ENCODE measurements around the gene PHACTR1. TPM values are rescaled to one million over a fixed set of nuclear protein-coding genes. Genes with fewer than 3 reads are reported as not detected.

The PHACTR1 gene
- total RNA-seq, 1 experiment from 2014 or later: not detected

DNA sequence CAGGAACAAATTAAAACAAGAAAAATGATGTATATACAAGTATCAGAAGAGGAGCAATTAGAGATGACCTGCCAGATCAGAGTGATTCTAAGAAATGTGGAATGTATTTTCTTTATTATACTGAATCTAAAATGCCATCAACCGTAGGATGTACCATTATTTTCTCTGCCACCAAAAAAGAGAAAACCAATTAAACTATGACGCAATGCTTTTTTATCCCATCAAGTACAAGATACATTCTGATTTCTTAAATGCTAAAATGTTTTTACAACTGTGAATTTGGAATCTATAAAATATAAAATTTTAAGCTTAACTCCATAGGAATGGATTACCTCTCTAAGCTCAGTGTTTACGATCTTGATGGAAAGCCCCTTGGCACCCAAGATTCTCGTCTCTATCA lies 85.9 kb downstream of the PHACTR1 start:
- DNase-seq (ENCODE audit: low spot score): no peak

DNA sequence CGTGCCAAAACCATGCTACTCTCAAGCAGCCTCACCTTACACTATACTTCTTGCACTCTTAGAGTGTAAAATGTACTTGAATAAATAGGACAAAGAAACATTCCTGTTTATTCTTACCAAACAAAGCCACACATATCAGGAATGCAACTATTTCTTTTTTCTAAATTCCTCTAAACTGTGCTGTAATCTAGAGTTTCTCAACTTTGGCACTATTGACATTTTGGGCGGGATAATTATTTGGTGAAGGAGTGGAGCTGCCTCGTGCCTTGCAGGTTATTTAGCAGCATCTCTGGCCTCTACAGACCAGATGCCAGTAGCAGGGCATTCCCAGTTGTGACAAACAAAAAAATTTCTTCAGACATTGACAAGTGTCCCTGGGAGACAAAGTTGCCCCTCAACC lies 86.9 kb downstream of the PHACTR1 start:
- DNase-seq (ENCODE audit: low spot score): no peak

DNA sequence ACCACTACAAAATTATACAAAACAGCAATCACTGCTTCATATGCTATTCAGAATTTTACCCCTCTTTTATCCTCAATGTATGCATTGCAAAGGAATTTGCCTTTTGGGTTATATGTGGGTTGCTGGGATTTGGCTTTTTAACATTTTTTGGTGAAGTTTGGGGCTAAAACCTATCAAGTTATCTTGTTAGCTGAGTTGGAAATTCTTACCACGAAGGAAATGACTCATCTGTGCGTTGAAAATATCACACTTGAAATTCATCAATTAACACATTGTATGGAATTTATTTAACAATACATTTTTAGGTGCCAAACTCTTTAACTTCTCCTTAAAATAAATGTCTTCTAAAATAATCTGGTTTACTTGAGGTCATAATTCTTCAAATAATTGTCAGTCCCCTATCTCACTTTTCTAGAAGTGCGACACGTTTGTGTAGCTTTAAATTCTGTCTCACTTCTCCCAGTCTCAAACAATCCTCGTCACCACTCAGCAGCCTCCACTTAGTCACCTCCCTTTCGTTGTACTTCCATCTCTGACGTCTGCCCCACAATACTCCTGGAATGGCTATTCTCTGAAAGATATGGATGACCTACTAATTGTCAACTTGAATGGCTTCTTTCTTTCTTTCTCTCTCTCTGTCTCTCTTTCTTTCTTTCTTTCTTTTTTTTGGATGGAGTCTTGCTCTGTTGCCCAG lies 88.5 kb downstream of the PHACTR1 start:
- no peak for DNase-seq (ENCODE audit: low spot score)

DNA sequence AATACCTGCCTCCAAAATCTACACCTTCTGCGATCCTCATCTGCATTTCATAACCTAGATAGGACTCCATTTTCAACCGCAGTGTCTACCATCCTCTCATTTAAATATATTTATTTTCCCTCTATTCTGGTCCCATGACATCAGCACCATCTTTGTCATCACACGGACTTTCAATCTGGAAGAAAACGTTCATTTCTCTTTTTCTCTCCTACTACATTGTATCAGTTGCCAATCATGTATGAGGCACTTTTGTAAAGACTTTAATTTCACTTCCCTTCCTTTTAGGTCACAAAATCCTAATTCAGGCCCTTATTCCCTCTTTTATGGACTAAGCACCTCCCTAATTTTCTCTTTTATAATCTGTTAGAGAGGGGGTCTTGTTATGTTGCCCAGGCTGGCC lies 89.6 kb downstream of the PHACTR1 start:
- no peak for DNase-seq (ENCODE audit: low spot score)

DNA sequence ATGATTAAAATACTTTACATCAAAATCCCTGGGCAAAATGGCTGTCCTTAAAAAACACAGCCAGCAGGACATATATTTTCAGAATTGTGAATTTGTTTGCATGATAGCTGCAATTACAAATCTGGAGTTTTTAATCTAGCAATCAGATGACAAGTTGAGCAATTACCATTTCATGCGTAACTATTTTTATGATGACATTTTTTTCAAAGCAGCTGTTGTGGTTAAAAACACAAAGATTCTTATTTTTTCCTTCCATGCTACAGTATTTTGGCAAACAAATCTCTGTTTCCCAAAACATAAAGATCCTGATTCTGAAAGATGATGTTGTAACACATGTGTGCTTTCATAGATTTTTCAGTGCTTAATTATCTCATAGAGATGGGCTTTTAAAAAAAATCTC lies 90.2 kb downstream of the PHACTR1 start:
- DNase-seq (ENCODE audit: low spot score): no peak

DNA sequence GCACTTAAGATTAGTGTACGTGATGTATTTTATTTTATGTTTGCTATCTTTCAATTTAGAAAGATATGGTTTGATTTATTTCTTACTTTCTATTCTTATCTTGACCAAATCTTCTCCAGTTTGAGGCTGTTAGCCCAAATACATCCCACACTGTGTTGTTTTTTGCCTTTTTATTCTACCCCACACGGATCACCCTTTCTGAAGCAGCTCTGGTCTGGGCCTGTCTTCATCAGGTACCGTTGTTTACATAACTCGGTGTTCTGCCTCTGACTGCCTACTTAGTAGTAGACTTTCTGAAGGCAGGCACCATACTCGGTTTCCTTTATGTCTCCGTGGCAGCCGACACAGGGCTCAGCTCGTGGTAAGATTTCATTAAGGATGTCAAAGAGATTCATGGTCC lies 95.0 kb downstream of the PHACTR1 start:
- DNase-seq (ENCODE audit: low spot score): no peak

DNA sequence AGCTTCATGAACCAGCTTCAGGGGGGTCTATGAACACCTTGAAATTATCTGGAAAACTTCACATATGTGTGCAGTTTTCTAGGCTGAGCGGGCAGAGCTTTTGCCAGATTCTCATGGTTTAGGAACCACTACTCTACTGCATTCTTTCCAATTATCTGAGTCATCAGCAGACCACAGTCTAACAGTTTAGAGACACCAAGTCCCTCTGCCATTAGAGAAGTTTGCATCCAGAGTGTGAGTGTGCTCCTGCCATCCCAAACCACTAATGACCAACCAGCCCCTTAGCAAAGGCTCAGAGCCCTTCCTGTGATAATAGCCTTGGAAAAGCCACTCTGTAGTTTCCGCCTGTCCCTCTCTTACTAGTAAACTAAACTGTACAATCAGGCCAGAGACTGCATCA lies 96.8 kb downstream of the PHACTR1 start:
- no peak for DNase-seq (ENCODE audit: low spot score)

DNA sequence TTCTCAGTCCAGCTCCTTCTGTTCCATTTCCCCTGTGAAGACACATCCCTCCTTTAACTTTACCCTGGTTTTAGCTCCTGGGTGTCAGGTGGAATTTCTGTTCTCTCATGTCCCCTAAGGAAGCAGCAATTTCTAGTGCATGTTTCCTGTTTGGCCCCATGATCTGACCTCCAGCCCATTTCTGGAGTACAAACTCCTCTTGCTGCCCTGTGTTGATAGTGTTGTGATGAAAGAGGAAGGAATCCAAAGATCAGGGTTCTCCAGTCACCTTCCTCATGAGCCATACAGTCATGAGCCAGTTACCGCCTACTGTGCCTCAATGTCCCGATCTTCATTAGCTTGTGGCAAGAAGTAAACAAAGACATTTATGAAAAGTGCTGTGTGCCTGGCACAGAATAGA lies 97.4 kb downstream of the PHACTR1 start:
- no peak for DNase-seq (ENCODE audit: low spot score)

DNA sequence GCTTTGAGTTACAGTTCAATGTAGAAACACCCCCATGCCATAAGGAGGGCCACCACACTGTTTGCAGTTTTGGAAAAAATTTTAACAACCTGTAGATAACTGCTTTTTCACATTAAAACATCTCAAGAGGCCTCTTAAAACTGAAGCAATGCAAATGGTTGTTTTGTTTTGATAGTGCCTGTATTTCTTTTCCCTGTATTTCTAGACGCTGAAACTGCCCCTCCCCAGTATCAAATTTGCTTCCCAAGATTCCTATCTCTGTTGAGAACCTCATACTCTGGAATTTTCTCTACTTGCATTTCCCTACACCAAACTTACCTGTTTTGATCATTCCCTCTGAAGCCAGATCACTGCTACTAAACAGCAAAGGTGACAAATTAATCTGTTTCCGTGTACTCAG lies 98.5 kb downstream of the PHACTR1 start:
- no peak for DNase-seq (ENCODE audit: low spot score)

DNA sequence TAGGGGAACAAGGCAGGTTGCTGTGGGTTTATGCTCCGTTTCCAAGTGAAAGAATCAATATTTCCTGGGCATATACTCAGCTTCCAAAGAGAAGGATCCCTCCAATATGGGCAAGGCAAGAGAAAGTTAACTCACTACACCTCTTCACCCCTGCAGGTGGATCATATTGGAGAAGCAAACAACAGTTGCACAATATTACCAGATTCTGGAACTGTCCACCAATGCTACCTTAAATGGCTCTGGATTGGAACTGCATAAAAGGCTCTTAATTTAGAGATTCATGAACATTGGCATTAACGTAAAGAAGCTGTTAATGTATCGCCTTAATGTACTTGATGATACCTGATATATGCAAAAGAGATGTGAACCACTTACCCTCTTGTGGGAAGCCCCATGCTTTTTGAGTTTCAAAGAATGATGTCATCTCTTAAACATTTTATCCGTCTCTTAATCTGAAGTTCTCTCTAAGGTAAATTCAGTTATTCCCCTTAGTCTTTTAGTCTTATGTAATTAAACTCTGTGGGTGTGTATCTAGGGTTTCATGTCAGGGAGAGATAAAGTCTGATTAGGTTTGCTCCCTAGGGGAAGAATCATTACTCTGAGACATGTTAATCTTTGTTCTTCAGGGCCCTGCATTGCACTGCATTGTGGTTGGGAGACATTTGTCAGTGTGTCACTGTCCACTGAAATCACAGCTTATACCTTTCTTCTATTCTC lies 99.5 kb downstream of the PHACTR1 start:
- DNase-seq (ENCODE audit: low spot score): no peak

DNA sequence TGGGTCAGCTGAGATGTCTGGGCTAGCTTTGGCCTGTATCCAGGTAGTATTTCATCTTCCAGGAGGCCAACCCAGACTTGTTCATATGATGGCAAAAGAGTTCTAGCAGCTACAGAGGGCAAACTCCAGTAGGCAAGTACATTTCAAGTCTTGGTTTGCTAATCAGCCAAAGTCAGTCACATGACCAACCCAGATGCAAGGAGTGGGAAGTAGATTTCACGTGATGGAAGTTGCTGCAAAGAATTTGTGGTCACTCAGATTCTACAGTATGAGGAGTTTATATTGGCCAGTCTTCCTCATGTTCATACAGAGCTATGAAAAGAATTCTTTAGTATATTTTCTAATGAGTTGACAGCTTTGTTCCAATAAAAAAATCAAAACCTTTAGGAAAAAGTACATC lies 101.8 kb downstream of the PHACTR1 start:
- DNase-seq (ENCODE audit: low spot score): no peak

DNA sequence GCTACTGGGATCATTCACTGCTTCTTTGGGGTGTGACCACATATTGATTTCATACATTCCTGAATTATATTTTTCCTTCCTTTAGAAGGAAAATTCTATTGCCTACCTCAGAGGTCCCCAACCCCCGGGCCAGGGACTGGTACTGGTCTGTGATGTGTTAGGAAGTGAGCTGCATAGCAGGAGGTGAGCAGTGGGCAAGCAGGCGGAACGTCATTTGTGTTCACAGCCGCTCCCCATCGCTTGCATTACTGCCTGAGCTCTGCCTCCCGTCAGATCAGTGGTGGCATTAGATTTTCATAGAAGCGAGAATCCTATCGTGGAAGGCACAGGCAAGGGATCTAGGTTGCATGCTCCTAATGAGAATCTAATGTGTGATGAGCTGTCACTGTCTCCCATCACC lies 107.3 kb downstream of the PHACTR1 start:
- DNase-seq (ENCODE audit: low spot score): no peak

DNA sequence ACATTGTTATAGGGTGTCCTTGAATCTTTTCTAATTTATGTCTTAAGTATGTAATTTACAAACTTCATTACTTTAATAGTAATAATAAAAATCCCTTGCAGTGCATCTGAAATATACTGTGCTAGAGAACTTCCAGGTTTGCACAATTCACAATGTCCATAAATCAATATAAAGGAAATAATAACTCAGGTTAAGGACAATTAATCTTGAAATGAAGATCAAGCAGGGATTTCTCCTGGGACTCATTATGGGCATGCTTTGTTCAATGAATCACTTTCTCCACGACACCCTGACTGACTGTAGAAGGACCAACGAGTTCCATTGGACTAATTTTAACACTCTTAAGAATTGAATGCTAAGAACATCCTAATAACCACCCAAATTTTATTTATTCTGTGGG lies 110.0 kb downstream of the PHACTR1 start:
- DNase-seq (ENCODE audit: low spot score): no peak

DNA sequence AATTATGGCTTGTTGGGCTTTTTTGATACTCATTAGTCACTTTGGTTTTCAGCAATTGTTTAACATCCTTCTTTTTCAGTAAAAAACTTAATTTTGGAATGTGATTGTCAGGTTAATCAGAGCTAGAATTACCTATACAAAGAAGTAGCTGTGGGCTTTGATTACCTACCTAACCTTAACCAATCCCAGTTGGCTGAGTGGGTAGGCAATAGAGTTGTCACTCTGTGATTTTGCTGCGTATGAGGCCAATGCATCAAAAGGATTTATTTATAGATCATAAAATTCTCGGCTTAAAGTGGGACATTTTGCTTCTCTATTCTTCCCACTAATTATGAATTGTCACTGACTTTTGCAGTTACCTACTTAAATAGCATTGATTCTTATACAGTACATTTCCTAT lies 111.4 kb downstream of the PHACTR1 start:
- no peak for DNase-seq (ENCODE audit: low spot score)

DNA sequence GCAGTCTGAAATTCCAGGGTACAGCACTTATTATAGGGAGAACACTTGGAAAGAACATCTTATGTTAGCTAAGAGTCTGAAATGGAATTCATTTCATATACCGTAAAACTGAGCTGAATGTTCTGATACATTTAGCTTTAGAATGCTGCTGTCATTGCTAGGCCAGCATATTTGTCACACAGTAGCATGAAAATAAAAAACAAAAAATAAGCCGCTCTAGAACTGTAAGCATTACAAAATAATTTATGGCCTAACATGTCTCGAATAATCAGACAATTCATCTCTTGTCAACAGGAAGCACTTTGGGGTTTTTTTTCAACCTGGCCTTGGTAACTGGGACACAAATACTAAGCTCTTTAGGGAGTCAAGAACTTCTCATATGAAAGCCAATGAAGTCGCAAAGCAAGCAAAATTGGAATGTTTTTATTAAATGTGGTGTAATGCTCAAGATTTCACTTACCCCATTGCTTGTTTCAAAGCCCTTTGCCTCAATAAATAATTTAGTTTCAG lies 115.7 kb downstream of the PHACTR1 start:
- DNase-seq (ENCODE audit: low spot score): peak; percentile 2

DNA sequence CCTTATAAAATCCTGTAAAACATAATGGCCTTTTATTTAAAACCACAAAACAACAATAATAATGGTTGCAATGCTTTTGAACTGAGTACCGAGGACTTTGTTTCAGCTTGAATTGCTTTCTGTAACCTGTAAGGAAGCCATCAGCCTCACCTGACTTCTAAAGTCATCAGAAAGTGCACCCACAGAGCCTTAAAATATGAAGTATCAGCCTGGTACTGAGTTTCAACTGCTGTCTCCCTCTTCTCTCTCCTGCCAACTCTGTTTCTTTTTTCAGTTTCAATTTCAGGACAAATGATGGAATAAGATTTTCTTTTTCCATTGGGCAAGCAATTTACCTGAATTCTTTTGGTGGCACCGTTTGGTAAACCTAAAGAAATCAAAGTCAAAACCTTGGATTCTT lies 119.4 kb downstream of the PHACTR1 start:
- DNase-seq (ENCODE audit: low spot score): no peak

DNA sequence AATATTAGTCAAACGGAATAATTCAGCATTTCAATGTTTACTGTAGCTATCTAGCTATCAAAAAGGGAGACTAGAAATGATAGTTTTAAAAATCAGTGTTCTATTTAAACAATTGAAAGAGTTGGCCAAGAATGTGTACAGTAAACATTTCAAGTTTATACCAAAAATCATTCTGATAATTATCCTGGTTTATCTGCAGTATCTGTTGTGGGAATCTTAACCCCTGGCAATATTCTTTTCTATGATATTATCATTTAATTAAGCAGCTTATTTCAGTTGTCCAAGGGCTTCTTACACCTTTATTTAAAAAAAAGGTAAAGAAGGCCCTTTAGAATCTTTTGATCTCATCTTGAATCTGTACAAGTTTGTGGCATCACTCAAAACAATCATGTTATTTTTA lies 125.1 kb downstream of the PHACTR1 start:
- no peak for DNase-seq (ENCODE audit: low spot score)

DNA sequence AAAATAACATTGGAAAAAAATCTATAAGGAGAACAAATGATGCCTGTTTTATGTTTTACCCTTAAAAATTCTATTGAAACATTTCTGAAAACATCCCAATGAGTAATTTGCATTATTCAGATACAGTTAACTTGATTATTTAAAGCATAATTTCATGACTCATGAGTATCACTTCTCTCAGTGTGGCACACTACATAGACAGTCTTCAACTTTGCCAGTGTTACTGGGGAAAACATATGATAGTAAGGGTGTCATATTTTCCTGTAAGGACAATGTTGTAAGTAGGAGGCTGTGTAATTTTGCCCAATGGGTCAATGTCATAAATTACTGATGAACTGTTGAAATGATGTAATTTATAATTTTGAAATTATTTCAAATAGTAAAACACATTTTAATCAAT lies 125.5 kb downstream of the PHACTR1 start:
- no peak for DNase-seq (ENCODE audit: low spot score)

DNA sequence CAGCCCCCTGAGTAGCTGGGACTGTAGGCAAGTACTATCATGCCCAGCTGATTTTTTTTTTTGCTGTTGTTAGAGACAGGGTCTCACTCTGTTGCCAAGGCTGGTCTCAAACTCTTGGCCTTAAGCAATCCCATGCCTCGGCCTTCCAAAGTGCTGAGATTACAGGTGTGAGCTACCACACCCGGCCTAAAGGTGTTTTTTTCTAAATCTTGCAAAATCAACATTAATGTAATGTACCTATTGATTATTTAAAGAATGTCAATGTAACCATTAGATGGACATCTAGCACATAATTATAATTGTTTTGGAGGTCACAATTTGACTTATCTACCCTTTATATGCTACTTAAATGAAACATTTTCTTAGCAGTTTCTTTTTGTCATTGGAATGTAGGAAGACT lies 126.1 kb downstream of the PHACTR1 start:
- no peak for DNase-seq (ENCODE audit: low spot score)

DNA sequence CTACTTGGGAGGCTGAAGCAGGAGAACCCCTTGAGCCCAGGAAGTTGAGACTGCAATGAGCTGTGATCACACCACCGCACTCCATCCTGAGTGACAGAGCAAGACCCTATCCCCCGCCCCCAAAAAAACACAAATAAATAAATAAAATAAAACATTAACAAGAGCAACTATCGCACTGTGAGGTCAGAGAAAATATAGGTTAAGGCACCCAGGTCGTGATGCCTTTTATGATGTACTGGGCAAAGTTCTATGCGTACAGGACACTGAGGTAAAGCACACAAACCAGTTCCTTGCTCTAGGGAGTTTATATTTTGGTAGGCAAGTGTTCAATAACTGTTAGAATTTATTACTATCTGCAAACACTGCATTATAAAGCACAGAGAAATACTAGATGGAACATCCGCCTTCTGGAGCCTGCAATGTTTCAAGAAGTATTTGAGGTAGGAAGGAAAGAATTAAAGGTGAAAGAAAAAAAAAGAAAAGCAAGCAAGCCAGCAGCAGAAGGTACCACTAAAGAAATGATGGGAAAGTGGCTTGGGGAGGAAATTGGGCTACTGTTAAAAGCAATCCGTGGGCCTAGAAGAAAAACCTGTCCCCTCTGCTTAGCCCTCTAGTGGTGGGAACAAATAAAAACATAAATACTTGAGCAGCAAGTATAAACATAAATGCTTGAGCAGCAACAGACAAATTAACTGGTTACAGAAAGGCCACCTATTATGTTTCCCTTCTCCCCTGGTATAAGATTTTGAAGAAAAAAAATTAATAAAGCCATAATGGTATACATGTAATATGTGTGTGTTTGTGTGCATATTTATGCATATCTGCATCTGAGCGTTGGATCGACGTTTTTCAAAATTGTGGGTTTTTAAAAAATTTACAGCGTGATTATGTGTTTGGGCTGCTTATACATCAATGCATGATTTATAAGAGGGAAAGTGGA lies 128.0 kb downstream of the PHACTR1 start:
- DNase-seq (ENCODE audit: low spot score): peak; percentile 38

DNA sequence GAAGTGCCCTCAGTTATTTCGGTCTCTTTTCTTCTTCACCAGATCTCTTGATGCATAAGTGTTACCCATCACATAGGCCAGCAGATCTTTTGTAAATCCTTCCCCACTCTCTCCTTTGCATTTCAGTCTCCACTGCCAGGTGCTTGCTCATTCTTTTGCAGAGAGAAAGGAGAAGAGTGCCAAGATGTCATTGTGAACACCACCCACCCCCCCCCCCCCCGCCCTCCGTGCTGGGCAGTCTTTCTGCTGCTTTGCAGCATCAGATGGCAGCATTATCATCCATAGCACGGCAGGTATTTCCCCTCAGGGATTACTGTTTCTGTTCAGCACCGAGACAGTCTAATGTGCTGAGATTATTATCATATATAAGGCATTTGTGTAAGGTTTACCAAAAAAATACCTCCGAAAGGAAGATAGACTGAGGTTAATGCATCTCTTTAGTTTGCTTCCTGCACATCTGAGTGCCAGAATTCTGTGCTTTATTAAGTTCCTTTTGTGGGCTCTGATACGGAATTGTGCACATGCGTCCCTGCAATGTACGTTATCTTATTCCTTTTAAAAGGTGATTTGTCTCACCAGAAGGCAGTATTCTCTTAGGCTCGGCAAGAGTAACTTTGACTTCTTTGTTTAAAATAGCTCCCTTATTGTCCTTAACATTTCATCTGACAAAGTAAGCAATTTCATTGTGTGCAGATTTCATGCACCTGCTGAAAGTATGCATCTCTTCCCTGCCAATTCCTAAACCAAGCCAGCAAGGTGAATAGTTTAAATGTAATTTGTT lies 128.8 kb downstream of the PHACTR1 start:
- no peak for DNase-seq (ENCODE audit: low spot score)
